HG03045 (cell line): ENCODE measurements around the gene EIF4G3.
"Not testable (repeated sequence)": the region's sequence is repeated elsewhere in the genome, so short reads cannot be mapped to it uniquely, and the experiment has no call there.

Source experiments
- ATAC-seq: cut with Tn5 transposase; IDR thresholded peaks from one replicate; pipeline ENCODE4 v1.9.1; 2021; ENCODE audit warnings: mild to moderate bottlenecking, moderate library complexity; ENCODE audit not compliant: unreplicated experiment

The EIF4G3 gene

DNA sequence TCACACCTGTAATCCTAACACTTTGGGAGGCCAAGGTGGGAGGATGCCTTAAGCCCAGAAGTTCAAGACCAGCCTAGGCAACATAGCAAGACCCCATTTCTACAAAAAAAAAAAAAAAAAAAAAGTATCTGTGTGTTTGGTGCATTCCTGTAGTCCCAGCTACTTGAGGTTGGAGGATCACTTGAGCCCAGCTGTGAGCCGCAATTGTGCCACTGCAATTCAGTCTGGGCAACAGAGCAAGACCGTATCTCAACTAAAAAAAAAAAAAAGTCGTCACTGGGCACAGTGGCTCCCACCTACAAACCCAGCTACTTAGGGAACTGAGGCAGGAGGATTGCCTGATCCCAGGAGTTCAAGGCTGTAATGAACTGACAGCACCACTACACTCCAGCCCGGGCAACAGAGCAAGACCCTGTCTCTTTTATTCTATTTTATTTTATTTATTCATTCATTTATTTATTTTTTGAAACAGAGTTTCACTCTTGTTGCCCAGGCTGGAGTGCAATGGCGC is 8.6 kb upstream of the EIF4G3 start:
- ATAC-seq: no peak

DNA sequence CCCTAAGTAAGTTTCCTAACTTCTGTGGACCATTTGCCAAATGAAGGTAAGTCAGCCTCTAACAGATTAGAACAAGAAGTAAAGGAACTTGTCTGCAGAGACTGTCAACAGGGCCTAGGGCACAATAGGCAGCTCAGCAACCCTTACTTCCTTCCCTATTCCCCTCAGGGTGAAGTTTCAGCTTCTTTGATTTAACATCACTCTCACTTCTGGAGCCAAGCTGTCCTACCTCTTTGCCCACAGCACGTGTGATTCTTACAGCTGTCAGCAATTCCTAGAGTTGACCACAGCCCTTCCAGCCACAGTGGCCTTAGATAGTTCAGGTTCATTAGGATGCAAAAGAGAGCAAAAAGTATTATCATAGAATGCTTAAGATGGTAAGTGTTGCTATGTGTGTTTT is 7.6 kb upstream of the EIF4G3 start:
- ATAC-seq: no peak

DNA sequence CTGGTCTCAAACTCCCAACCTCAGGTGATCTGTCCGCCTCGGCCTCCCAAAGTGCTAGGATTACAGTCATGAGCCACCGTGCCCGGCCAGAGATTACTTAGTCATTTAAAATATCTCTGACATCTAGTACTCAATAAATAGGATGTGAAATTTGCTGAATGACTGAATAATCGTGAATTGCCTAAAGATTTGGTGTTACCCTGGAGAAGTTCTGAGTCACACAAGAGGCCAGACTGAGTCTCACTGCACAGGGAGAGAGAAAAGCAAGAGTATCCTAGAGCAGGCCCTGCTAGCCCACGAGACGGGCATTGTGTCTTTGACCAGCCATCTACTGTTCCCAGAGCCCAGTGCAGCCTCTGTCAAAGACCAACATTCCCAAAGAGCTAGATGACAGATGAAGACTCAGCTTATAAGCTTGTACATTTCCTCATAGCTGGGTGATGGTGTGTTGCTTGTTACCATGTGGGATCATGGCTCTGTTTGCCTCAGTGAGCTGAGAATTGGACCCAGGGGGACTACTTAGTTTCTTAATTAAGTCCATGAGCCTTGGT is 5.6 kb upstream of the EIF4G3 start:
- ATAC-seq: no peak

DNA sequence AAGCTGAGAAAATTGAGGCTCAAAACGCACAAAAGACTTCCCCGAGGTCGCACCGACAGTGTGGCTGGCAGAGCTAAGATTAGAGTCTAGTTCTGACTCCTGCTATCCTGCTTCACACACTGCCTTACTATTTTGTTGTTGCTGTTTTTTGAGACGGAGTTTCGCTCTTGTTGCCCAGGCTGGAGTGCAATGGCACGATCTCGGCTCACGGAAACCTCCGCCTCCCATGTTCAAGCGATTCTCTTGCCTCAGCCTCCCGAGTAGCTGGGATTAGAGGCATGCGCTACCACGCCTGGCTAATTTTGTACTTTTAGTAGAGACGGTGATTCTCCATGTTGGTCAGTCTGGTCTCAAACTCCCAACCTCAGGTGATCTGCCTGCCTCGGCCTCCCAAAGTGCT is 1.6 kb upstream of the EIF4G3 start:
- ATAC-seq: not testable (repeated sequence)

DNA sequence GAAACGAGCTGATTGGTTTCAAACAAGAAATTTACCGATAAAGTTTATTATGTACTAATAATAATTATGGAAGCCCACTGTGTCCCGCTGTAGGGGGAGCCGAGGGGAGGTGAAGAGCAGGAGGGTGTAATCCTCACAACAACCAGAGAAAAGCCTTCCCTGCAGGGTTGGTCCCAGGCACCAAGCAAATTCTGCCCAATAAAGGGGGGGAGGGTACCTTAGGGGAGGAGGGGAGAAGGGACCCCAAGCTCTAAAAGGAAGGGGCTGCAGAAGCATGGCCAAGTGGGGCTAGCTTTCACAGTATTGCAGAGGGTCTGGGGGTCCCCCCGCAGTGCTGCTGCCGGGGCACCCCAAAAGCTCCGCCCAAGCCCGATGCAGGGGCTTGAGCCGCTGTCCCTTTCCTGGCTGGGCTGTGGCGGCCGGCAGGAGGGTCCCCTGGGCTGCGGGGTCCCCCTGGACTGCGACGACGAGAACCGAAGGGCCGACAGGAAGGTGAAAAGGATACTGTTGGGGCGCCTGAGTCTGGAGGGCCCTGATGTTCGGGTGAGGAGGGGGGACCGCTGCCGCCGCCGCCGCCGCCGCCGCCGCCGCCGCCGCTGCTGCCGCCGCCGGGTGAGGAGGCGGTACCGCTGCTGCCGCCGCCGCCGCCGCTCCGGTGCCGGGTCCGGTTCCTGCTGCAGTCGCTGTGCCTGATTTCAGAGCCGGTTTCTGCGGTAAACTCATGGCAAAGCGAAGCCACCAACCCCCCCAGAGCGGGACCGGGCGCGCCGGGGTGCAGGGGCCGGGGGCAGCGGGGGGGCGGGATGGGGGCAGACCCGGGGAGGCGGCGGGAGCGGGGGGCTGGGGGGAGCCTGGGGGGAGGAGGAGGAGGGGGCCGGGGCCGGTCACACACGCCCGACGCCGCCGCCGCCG is 771 bp downstream of the EIF4G3 start:
- ATAC-seq: peak; percentile 25

DNA sequence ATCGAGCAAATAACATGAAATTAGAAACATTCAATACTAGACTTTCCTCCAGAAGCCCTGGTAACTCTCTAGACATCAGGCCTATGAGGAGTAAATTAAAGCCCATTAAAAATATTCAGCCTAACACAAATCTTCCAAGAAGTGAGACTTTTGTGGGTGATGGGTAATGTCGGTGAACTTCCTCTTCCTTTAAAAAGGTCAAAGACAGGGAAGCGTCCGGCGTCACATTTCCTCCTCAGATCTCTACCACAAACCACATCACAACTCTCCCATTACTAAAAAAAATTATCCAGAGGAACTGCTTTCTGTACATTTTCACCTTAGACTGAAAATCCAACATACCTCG is 1.4 kb downstream of the EIF4G3 start:
- ATAC-seq: no peak

DNA sequence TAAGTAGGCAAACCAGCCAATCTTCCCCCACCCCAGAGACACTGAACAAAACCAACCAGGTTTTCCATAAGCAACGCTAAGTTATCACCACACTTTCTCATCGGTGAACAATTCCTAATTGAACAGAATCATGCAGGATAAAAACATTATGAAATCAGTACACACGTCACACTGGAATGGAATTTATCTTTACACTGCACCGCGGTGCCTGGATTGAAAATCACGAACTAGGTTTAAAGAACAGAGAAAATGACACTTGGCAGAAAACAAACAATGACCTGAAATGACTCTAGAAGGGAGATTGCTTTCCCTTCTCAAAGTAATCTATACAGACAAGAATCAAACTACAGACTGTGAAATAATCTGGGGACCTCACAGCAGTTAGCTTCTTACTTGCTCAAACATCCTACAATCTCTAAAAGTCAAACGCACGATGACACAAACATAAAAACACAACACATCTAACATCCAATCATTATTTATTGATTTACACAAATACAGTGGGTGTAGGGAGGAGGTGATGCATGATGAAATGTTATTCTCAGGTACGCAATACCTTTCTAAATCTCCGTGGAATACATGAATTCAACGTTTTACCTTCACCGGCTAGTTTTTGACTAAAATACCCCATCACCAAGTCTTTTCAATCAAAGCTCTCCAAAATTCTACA is 1.9 kb downstream of the EIF4G3 start:
- ATAC-seq: no peak

DNA sequence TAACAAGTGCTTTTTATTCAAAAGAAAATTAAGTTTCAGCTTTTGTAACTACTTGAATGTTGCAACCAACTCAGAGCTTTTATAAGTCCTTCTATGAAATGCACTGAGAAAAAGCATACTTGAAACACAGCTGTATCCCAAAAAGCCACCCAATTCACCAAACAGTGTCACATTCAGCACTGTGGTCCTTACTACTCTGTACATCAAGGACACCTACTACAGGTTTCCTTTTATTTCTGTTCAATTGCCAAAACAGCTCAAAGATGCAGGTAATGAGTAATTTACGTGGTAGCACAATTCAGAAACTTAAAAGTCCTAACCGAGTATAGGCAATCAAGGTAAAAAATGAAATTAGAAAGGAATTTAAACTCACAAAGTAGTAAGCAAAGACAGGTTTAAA is 2.5 kb downstream of the EIF4G3 start:
- ATAC-seq: no peak

DNA sequence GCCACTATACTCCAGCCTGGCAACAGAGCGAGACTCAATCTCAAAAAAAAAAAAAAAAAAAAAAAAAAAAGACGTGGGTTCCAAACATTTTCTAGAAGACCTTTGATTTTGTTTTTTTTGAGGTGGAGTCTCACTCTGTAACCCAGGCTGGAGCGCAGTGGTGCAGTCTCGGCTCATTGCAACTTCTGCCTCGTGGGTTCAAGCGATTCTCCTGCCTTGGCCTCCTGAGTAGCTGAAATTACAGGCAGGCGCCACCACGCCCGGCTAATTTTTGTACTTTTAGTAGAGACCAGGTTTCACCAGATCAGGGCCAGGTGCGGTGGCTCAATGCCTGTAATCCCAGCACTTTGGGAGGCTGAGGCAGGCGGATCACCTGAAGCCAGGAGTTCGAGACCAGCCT is 3.6 kb downstream of the EIF4G3 start:
- not testable (repeated sequence) for ATAC-seq

DNA sequence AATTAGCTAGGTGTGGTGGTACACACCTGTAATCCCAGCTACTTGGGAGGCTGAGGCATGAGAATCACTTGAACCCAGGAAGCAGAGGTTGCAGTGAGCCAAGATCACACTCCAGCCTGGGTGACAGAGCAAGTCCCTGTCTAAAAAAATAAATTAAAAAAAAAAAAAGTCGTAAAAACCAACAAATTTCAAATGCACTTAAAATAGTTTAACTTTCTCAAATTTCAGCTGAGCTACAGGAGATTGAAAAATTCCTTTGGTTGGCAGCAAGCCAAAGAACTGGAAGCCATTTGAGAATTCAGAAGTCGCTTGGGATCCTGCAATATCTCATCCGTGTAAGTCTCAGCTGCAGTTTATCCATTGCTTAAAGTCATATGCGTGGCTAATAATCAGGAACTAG is 5.9 kb downstream of the EIF4G3 start:
- ATAC-seq: not testable (repeated sequence)

DNA sequence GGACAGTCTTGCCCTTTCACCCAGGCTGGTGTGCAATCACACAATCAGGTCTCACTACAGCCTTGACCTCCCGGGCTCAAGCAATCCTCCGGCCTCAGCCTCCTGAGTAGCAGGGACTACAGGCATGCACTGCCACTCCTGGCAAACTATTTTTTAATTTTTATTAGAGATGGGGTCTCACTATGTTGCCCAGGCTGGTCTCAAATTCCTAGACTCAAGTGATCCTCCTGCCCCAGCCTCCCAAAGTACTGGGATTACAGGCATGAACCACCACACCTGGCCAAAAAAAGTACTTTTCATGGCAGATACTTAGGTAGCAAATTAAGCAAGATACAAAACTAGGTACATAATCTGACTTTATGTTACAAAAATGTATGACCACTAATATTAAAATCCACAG is 8.3 kb downstream of the EIF4G3 start:
- ATAC-seq: no peak

DNA sequence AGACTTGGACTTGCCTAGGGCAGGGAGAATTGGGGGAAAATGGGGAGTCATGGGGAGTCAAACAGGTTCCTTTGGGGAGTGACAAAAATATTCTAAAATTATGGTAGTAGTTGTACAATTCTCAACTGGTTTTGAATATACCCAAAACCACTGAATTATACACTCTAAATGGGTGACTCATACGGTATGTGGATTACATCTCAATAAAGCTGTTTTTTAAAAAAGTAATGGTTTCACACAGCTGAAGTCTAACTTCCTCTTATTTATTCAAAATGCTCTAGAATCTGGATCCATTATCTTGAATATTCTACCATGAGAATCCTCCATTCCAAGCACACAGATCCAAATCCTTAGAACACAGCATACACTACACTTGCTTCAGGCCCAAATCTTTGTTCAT is 11.1 kb downstream of the EIF4G3 start:
- no peak for ATAC-seq

DNA sequence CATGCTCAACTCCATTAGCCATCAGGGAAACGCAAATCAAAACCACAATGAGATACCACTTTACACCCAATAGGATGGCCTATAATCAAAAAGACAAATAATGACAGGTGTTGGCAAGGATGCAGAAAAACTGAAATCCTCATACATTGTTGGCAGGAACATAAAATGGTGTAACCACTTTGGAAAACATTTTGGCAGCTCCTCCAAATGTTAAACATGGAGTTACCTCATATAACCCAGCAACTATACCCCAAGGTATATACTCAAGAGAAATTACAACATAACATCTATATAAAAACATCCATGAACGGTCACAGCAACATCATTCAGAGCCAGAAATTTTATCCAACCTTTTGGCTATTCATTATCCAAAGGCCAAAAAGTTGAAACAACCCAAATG is 11.6 kb downstream of the EIF4G3 start:
- ATAC-seq: no peak

DNA sequence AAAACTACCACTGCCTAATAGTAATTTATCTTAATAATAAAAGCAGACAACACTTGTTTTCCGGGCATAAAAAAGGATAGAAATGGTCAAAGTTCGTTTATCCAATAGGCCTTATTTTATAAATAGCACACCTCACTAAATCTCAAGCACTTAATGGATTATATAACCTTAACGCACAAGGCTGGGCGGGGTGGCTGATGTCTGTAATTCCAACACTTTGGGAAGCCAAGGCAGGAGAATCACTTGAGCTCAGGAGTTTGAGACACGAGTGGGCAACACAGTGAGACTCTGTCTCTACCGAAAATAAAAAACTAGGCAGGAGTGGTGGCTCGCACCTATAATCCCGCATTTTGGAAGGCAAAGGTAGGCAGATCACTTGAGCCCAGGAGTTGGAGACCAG is 12.4 kb downstream of the EIF4G3 start:
- no peak for ATAC-seq

DNA sequence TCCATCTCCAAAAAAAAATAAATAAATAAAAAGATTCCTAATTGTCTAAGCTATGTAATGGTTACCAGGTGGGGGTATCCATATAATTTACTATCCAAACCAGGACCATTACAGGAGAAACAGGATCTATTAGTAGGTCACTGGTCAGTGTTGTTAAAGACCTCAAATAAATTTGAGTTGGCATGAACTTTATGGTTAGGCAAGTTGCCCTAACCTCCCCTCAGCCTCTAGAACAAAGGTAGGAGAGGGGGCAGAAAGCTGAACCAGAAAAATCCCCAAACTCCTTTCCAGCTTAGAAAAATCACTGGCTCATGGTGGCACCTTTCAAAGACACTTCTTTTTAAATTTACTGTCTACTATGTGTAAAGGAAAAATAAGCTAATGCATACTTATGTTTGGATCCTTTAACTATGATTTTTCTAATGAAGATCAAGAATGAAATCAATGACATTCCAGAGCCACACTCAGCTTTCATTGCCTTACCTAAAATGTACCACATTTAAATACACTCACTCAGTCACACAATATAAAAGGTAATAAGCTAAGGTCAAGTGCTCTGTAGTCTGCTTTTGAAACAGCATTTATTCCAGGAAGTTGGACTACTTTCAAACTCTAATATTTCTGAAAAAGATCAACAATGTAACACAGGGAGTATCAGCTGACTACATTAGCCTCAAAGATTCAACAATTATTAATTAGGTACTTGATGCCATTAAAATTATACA is 13.8 kb downstream of the EIF4G3 start:
- no peak for ATAC-seq

DNA sequence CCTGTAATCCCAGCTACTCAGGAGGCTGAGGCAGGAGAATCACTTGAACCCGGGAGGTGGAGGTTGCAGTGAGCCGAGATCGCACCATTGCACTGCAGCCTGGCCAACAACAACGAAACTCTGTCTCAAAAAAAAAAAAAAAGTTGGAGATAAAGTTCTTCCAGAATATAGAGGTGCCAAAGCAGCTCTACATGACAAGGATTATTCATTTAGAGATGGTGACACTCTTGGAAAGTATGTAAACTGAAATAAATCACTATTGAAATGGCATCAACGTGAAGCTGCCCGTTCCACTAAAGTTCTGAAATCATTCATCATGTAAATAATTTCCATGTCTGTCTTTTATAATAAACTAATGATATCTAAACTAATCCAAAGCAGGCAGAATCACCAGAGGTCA is 14.9 kb downstream of the EIF4G3 start:
- no peak for ATAC-seq

DNA sequence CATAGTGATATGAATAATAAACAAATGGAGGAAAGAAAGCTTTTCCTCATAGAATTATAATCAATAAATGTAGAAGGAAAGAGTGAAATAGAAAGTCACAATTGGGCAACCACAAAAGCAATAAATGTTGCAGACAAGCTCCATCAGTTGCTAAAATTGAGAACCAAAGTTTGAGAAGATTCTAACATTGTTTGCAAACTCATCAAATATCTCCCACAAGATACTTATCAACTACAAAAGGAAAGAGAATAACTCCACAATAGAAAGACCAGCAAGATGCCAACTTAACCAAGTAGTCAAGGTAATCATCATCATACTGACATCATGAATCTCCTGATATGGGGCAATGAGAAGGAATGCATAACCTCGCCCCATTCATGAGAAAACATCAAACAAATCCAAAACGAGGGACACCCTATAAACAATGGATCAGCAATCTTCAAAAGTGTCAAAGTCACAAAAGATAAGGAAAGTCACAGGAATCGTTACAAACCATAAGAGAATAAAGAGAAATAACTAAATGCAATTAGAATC is 16.4 kb downstream of the EIF4G3 start:
- ATAC-seq: no peak

DNA sequence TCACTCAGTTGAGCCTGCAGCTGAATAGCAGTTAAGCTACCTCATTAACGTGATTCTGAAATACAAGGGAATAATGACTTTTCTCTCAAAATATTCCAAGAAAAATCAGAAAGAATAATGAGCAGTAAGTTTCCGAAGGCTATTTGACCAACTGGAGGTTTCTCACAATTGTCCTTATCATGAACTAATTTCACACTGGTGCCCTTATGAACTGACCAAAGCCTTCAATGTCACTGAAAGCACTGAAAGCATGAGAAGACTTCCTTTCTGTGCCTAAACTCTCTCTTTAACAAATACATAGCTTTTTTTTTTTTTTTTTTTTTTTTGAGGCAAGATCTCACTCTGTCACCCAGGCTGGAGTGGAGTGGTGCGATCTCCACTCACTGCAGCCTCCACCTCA is 18.8 kb downstream of the EIF4G3 start:
- ATAC-seq: no peak

DNA sequence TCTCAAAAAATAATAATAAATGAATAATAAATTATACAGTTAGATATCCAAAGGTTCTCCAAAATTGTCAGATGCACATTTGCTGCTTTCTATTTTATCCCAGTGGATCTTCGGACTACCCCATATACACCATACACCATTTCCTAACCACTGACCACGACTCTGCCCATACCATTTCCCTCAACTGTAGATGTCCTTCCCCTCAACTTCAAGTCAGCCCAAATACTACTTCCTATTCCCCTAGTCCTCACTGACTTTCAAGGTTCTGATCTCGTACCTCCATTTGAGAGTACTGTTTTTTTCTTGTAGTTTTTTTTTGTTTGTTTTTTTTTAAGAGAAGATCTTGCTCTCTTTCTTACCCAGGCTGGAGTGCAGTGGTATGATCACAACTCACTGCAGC is 19.6 kb downstream of the EIF4G3 start:
- no peak for ATAC-seq

DNA sequence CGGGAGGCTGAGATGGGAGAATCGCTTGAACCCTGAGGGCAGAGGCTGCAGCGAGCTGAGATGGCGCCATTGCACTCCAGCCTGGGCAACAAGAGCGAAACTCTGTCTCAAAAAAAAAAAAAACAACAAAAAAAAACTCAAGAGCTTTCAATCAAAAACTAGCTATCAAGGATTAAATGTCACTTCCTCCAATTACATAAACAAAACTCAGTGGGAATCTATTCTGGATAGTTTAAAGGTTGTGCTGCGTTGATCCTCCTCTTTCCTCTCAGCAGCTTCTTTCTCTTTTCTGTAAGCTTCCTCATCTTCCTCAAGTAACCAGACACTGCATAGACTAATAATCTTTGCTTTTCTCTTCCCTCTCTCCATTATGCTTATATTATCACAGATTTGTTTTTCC is 20.7 kb downstream of the EIF4G3 start:
- ATAC-seq: no peak

DNA sequence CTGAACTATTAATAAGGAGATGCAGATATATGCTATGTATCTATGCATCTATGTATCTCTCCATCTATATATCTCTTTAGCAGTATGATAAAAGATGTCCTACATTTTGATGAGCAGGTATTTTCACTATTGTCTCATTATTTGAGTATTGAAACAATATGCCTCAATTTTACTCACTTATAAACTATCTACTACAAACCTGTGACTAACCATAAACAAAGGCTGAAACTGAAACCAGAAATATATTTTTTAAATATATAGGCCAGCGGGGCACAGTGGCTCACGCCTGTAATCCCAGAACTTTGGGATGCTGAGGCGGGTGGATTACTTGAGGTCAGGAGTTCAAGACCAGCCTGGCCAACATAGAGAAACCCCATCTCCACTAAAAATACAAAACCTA is 22.0 kb downstream of the EIF4G3 start:
- ATAC-seq: no peak
